EL (cell line): ENCODE results near the gene C2CD4A.
A peak's percentile ranks its signal among the peaks of the same experiment; 100 is the strongest.

Source experiments
- DNase-seq: peaks from one replicate; pipeline ENCODE4 v3.0.0-alpha.2; 2016

The C2CD4A gene

GRCh38 chr15:62104401-62104800, 37.6 kb downstream of the C2CD4A start:
- no peak for DNase-seq

DNA sequence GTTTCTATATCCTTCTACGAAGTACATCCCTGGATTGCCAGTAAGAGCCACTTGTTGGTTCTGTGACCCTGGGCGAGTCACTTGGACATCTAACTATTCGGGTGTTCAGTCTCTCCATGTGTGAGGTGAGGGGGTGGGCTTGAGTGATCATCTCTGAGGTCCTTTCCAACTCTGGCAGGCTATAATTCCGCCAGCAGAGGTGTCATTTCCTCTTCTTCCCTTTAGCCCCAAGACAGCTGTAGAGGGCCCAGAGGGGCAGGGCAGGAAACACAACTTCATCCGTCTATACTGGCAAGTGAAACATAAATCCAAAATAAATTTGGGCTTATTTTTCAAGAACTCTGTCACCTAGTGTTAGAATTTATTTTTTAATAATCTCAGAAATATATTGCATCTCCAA, 38.1 kb downstream of the C2CD4A start:
- no peak for DNase-seq

- no peak for DNase-seq
Measured at GRCh38 chr15:62105266-62105665, 38.5 kb downstream of the C2CD4A start.

- DNase-seq = no peak
Measured at GRCh38 chr15:62106096-62106495, 39.3 kb downstream of the C2CD4A start.

DNA sequence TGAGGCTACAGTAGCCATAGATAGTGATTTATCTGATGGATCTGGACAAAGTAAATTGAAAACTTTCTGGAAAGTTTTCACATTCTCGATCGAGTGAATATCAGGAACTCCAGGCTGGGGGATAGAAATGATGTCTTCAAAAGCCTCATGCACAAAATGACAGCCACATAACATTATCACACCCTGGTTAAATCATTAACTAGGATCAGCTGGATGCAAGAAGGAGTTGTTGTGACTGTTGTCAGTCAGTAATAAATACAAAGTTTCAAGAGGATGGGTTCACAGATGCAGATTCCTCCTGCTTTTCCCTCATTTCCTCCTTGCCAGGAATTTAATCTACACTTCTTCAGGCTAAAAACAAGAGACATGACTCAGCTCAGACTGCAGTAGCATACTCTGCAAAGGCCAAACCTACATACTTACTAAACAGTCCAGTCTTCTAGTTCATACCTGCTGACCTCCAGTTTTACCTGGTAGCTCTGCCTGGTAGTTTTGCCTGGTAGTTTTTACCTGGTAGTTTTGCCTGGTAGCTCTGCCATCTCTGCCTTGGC, 40.9 kb downstream of the C2CD4A start:
- DNase-seq = no peak

- DNase-seq = no peak
Measured at GRCh38 chr15:62108411-62108810, 41.6 kb downstream of the C2CD4A start.

DNA sequence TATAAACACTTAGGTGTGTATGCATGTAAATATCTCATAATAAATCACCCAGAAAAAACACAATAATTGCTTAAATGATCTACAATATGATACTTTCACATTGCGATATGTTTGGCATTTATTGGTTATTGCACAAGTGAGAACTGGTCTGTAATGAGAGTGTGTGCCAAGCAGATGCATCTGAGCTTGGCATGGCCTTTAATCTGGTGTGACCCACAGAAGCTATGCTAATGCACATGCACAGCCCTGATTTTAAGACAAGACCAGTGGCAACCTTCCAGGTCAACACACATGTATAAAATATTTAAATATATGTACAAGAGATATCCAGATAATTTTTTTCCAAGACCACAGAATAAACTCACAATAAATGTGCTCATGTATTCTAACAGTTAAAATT, 42.7 kb downstream of the C2CD4A start:
- DNase-seq = no peak

GRCh38 chr15:62109982-62110851, 43.4 kb downstream of the C2CD4A start:
- peak; percentile 54 for DNase-seq

DNA sequence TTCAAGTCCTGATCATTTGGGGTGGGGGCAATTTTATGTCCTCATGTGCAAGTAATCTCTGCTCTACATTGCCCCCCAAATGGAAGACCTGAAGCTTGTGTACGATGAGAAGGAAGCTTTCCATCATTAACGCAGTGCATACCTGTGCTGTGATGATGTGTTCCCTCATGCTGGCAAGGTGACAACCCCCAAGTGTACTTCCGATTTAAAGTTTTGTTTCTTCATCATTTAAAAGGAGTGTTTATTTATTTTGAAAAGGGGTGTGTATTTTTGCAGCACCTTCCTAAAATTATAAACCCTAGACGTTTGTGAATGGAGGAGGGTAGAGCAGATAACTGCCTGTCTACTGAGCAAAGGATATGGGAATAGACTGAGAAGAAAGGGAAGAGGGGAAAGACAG, 45.3 kb downstream of the C2CD4A start:
- no peak for DNase-seq

GRCh38 chr15:62112616-62113593, 46.1 kb downstream of the C2CD4A start:
- DNase-seq = peak; percentile 78

GRCh38 chr15:62115847-62116246, 49.1 kb downstream of the C2CD4A start:
- no peak for DNase-seq

DNA sequence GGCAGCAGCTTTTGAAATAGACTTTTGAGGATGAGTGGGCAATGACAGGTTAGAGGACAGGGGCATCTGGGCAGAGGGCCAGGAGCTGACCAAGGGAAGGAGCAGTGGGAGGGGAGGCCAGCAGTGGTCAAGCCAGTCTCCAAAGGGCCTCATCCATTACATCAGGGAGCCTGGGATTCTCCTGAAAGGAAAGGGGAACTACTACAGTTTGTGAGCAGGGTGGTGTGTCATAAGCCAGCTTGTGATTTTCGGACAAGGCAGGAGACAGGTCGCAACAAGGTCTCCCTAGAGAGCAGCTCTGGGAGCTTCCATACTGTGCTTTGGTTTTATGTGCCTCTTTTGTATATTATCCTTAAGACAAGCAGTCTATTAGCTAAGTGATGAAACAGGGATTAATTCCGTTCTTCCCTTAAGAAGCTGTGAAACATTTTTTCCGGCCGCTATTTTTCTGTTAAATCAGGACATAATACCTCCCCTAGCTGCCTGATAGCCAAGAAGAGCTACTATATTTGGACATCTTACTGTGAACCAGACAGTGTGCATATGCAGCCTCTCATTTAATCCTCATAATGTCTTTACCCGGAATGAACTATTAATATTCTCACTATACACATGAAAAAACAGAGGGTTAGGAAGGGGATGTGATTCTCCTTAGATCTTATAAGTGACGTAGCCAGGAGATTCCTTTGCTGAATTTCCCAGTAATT, 51.9 kb downstream of the C2CD4A start:
- no peak for DNase-seq

DNA sequence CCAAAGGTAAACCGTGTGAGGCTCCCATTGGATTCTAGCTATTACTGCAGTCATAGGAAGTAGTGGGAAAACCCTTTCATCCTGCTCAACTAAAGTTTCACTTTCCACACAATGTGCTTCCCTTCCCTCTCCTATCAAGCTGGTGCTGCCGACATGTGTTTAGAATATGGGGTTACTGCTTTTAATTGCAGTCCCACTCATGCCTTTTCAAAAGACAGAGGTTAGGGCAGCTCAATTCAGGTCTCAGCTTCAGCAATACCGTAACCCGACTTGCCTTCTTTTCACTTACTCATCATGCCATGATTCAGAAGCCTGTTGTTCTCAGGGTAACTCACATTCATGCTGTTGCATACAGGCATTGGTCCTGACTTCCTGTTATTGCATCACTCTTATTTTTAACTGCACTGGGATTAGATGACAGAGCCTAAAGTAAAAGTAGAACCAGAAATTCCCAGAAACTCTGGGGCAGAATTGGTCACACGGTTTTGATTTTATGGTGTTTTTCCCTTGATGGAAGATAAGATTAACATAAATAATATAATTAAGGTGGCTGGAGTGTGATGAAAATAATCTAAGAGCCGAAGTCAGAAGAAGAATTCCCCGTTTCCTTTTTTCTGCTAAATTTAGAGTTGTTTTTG, 52.6 kb downstream of the C2CD4A start:
- DNase-seq = peak; percentile 92

DNA sequence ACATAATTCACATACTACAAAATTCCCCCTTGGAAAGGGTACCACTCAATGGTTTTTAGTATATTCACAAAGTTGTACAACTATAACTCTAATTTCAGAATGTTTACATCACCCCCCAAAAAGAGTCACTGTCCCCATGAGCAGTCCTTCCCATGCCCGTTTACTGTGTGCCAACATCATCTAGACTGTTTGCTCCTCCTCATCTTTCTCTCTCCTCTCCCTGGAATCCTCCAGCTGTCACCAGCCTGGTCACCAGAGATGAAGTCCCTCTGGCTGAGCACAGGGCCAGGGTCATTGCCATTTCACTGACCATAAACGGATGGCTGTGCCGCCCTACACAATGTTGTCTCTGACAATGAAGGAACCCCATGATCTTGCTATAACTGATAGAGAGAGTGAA, 53.1 kb downstream of the C2CD4A start:
- DNase-seq = no peak
